ENCODE data around the gene ZNF600.
"Not testable (repeated sequence)": the region's sequence is repeated elsewhere in the genome, so short reads cannot be mapped to it uniquely, and the experiment has no call there.

DNA sequence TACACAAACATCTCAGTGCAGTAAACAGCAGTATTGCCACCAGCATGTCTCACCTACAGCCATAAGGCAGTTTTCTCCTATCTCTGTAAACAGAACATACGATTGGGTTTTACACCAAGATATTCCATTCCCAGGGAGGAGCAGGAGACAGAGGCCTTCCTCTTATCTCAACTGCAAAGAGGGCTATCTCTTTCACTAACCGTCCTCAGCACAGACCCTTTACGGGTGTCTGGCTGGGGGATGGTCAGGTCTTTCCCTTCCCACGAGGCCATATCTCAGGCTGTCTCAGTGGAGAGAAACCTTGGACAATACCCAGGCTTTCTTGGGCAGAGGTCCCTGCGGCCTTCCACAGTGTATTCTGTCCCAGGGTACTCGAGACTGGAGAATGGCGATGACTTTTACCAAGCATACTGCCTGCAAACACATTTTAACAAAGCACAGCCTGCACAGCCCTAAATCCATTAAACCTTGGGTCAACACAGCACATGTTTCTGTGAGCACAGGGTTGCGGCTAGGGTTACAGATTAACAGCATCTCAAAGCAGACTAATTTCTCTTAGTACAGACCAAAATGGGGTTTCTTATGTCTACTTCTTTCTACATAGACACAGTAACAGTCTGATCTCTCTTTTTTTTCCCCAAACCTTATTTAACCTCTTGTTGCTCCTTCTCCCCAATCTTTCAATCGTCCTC is 62.5 kb downstream of the ZNF600 start:
- TF ChIP-seq, protein P1, sequence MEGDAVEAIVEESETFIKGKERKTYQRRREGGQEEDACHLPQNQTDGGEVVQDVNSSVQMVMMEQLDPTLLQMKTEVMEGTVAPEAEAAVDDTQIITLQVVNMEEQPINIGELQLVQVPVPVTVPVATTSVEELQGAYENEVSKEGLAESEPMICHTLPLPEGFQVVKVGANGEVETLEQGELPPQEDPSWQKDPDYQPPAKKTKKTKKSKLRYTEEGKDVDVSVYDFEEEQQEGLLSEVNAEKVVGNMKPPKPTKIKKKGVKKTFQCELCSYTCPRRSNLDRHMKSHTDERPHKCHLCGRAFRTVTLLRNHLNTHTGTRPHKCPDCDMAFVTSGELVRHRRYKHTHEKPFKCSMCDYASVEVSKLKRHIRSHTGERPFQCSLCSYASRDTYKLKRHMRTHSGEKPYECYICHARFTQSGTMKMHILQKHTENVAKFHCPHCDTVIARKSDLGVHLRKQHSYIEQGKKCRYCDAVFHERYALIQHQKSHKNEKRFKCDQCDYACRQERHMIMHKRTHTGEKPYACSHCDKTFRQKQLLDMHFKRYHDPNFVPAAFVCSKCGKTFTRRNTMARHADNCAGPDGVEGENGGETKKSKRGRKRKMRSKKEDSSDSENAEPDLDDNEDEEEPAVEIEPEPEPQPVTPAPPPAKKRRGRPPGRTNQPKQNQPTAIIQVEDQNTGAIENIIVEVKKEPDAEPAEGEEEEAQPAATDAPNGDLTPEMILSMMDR (IDR thresholded peaks at IDR 0.05; ENCODE audit: insufficient read depth, low read depth, low read length) = not testable (repeated sequence)
- not testable (repeated sequence) for TF ChIP-seq EZH2 (IDR thresholded peaks at IDR 0.05; ENCODE audit: insufficient read depth, low read length)

Measured in astrocyte (in vitro differentiated cells and primary cell).